WTC11 (cell line): Measurements from ENCODE around the gene MMP23B. TPM values are rescaled to one million over a fixed set of nuclear protein-coding genes. Genes with fewer than 3 reads are reported as not detected.

Experiments used
- ATAC-seq: fragments of 200-7000 bp; cut with Tn5 transposase; 2 replicates; pipeline ENCODE4 v1.10.0; 2021; ENCODE audit warnings: mild to moderate bottlenecking, moderate library complexity
- CTCF ChIA-PET: fragments of 300-600 bp; sonication (Branson Sonifier 250); formaldehyde crosslinking; loops from one replicate; lab custom pipeline; 2021; ENCODE audit warnings: antibody characterized with exemption; lab: Charles Lee
- POLR2A ChIA-PET: fragments of 350-600 bp; sonication (Branson Sonifier 250); formaldehyde crosslinking; loops from one replicate; lab custom pipeline; 2021; ENCODE audit warnings: antibody characterized with exemption; lab: Charles Lee
- DNase-seq: peaks from one replicate; pipeline ENCODE4 v3.0.0; 2021; ENCODE audit warnings: low spot score
- H3K27ac Mint-ChIP-seq: 2 replicates; pipeline ENCODE4 v1.8.0; 2021; ENCODE audit warnings: mixed read lengths
- H3K27me3 Mint-ChIP-seq: 2 replicates; pipeline ENCODE4 v1.8.0; 2021; ENCODE audit warnings: low read depth, mild to moderate bottlenecking, moderate library complexity, mixed read lengths
- H3K36me3 Mint-ChIP-seq: 2 replicates; pipeline ENCODE4 v1.8.0; 2021; ENCODE audit warnings: mixed read lengths
- H3K4me1 Mint-ChIP-seq: 2 replicates; pipeline ENCODE4 v1.8.0; 2022; ENCODE audit warnings: mixed read lengths
- H3K4me3 Mint-ChIP-seq: 2 replicates; pipeline ENCODE4 v1.8.0; 2021; ENCODE audit warnings: mild to moderate bottlenecking, moderate library complexity, mixed read lengths
- H3K9me3 Mint-ChIP-seq: 2 replicates; pipeline ENCODE4 v1.8.0; 2021; ENCODE audit warnings: mixed read lengths
- ATF1 ChIP-seq: sonication (generic); formaldehyde crosslinking; IDR thresholded peaks from 2 replicates; pipeline ENCODE4 v1.8.1; 2023; ENCODE audit warnings: mild to moderate bottlenecking, moderate library complexity, missing genetic modification reagents
- ETV6 ChIP-seq: sonication (generic); formaldehyde crosslinking; IDR thresholded peaks from 2 replicates; pipeline ENCODE4 v1.8.1; 2022; ENCODE audit warnings: mild to moderate bottlenecking, missing genetic modification reagents
- GTF2I ChIP-seq: fragments of 250-450 bp; sonication (Bioruptor Pico); conservative IDR thresholded peaks from 2 replicates; pipeline ENCODE4 v1.4.0; 2021; ENCODE audit warnings: mild to moderate bottlenecking
- HMGA2 ChIP-seq: fragments of 250-450 bp; sonication (Bioruptor Pico); IDR thresholded peaks from 2 replicates; pipeline ENCODE4 v1.4.0; 2021; ENCODE audit warnings: mild to moderate bottlenecking, moderate library complexity
- OVOL2 ChIP-seq: fragments of 250-450 bp; sonication (Bioruptor Pico); IDR thresholded peaks from 2 replicates; pipeline ENCODE4 v1.9.0; 2021; ENCODE audit warnings: mild to moderate bottlenecking, borderline replicate concordance
- RELA ChIP-seq: sonication (generic); formaldehyde crosslinking; IDR thresholded peaks from 2 replicates; pipeline ENCODE4 v1.8.1; 2022; ENCODE audit warnings: missing genetic modification reagents, mild to moderate bottlenecking, borderline replicate concordance
- USF2 ChIP-seq: sonication (generic); formaldehyde crosslinking; IDR thresholded peaks from 2 replicates; pipeline ENCODE4 v1.8.1; 2023; ENCODE audit warnings: mild to moderate bottlenecking, missing genetic modification reagents, moderate library complexity
- ZNF138 ChIP-seq: sonication (generic); formaldehyde crosslinking; conservative IDR thresholded peaks from 2 replicates; pipeline ENCODE4 v1.8.1; 2022; ENCODE audit warnings: mild to moderate bottlenecking, moderate library complexity, missing genetic modification reagents
- ZNF219 ChIP-seq: sonication (generic); formaldehyde crosslinking; IDR thresholded peaks from 2 replicates; pipeline ENCODE4 v1.8.0; 2023; ENCODE audit warnings: missing genetic modification reagents, mild to moderate bottlenecking, borderline replicate concordance
- ZNF317 ChIP-seq: sonication (generic); formaldehyde crosslinking; IDR thresholded peaks from 2 replicates; pipeline ENCODE4 v1.8.1; 2023; ENCODE audit warnings: low read depth, mild to moderate bottlenecking, moderate library complexity, missing genetic modification reagents, borderline replicate concordance
- ZNF416 ChIP-seq: fragments of 250-450 bp; sonication (Bioruptor Pico); IDR thresholded peaks from 2 replicates; pipeline ENCODE4 v1.9.0; 2021; ENCODE audit warnings: mild to moderate bottlenecking, inconsistent platforms
- ZNF423 ChIP-seq: fragments of 250-450 bp; sonication (Bioruptor Pico); IDR thresholded peaks from 2 replicates; pipeline ENCODE4 v2.1.2; 2022; ENCODE audit warnings: mild to moderate bottlenecking, moderate library complexity
- total RNA-seq: library from RNA; stranded (reverse); gene quantifications from 3 replicates; pipeline ENCODE4 v1.2.3, GENCODE V29; 2021
- TF ChIP-seq, protein P1 (sequence below): sonication (generic); formaldehyde crosslinking; IDR thresholded peaks from 2 replicates; pipeline ENCODE4 v1.8.0; 2023; ENCODE audit warnings: mild to moderate bottlenecking, missing genetic modification reagents
- TF ChIP-seq, protein P2 (sequence below): fragments of 250-450 bp; sonication (Bioruptor Pico); IDR thresholded peaks from 2 replicates; pipeline ENCODE4 v1.9.0; 2021; ENCODE audit warnings: mild to moderate bottlenecking
- TF ChIP-seq, protein P3 (sequence below): sonication (generic); formaldehyde crosslinking; IDR thresholded peaks from 2 replicates; pipeline ENCODE4 v1.8.0; 2023; ENCODE audit warnings: missing genetic modification reagents, mild to moderate bottlenecking, borderline replicate concordance
- TF ChIP-seq, protein P4 (sequence below): fragments of 200-600 bp; IDR thresholded peaks from 2 replicates; pipeline ENCODE4 v1.8.0; 2022; ENCODE audit warnings: antibody characterized with exemption
- TF ChIP-seq, protein P5 (sequence below): fragments of 250-450 bp; sonication (Bioruptor Pico); IDR thresholded peaks from 2 replicates; pipeline ENCODE4 v1.9.0; 2021; ENCODE audit warnings: moderate library complexity, mild to moderate bottlenecking, inconsistent platforms, borderline replicate concordance

The MMP23B gene
- total RNA-seq, 1 experiment from 2014 or later = 20.0 TPM

- no peaks in the 10 kb centered on the region for H3K9me3 Mint-ChIP-seq
- peak overlapping the region; percentile 74 for H3K4me3 Mint-ChIP-seq
- ChIA-PET POLR2A (interaction anchor here (0.6 kb wide), 1 partner anchor 77 kb away, joined by 4 read pairs; no protein-coding TSS in a partner anchor), CTCF (no interaction called here)
- H3K4me1 Mint-ChIP-seq = peaks cover 18% of the 10 kb centered on the region
- TF ChIP-seq, protein P1, sequence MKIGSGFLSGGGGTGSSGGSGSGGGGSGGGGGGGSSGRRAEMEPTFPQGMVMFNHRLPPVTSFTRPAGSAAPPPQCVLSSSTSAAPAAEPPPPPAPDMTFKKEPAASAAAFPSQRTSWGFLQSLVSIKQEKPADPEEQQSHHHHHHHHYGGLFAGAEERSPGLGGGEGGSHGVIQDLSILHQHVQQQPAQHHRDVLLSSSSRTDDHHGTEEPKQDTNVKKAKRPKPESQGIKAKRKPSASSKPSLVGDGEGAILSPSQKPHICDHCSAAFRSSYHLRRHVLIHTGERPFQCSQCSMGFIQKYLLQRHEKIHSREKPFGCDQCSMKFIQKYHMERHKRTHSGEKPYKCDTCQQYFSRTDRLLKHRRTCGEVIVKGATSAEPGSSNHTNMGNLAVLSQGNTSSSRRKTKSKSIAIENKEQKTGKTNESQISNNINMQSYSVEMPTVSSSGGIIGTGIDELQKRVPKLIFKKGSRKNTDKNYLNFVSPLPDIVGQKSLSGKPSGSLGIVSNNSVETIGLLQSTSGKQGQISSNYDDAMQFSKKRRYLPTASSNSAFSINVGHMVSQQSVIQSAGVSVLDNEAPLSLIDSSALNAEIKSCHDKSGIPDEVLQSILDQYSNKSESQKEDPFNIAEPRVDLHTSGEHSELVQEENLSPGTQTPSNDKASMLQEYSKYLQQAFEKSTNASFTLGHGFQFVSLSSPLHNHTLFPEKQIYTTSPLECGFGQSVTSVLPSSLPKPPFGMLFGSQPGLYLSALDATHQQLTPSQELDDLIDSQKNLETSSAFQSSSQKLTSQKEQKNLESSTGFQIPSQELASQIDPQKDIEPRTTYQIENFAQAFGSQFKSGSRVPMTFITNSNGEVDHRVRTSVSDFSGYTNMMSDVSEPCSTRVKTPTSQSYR = no peak
- 0 out of 2 replicates have a peak, but pooled peaks cover 5% of the 10 kb centered on the region for H3K36me3 Mint-ChIP-seq
- H3K27me3 Mint-ChIP-seq = no peaks in the 10 kb centered on the region
- DNase-seq (no peak), ATAC-seq (no peak)
- H3K27ac Mint-ChIP-seq = no peak overlapping the region
Observed at GRCh38 chr1:1616838-1617237, 15.1 kb upstream of the MMP23B start.

GRCh38 chr1:1617516-1617915, 14.5 kb upstream of the MMP23B start:
- DNase-seq (no peak), ATAC-seq (no peak)
- Mint-ChIP-seq H3K4me1 (peaks cover 18% of the 10 kb centered on the region), H3K4me3 (peak overlapping the region; percentile 74), H3K27ac (peak overlapping the region; percentile 45; the same call in 1 of the 2 replicates), H3K36me3 (0 out of 2 replicates have a peak, but pooled peaks cover 5% of the 10 kb centered on the region), H3K27me3 (no peaks in the 10 kb centered on the region), H3K9me3 (no peaks in the 10 kb centered on the region)
- TF ChIP-seq, protein P2, sequence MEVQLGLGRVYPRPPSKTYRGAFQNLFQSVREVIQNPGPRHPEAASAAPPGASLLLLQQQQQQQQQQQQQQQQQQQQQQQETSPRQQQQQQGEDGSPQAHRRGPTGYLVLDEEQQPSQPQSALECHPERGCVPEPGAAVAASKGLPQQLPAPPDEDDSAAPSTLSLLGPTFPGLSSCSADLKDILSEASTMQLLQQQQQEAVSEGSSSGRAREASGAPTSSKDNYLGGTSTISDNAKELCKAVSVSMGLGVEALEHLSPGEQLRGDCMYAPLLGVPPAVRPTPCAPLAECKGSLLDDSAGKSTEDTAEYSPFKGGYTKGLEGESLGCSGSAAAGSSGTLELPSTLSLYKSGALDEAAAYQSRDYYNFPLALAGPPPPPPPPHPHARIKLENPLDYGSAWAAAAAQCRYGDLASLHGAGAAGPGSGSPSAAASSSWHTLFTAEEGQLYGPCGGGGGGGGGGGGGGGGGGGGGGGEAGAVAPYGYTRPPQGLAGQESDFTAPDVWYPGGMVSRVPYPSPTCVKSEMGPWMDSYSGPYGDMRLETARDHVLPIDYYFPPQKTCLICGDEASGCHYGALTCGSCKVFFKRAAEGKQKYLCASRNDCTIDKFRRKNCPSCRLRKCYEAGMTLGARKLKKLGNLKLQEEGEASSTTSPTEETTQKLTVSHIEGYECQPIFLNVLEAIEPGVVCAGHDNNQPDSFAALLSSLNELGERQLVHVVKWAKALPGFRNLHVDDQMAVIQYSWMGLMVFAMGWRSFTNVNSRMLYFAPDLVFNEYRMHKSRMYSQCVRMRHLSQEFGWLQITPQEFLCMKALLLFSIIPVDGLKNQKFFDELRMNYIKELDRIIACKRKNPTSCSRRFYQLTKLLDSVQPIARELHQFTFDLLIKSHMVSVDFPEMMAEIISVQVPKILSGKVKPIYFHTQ (CRISPR knock-in tag) = no peak
- TF ChIP-seq GTF2I = no peak
- TF ChIP-seq ZNF423 (CRISPR knock-in tag) = no peak
- TF ChIP-seq OVOL2 (CRISPR knock-in tag) = no peak
- no peak for TF ChIP-seq RELA (CRISPR knock-in tag)
- TF ChIP-seq ZNF317 (CRISPR knock-in tag) = no peak
- no peak for TF ChIP-seq HMGA2 (CRISPR knock-in tag)
- TF ChIP-seq USF2 (CRISPR knock-in tag) = no peak
- no peak for TF ChIP-seq ZNF138 (CRISPR knock-in tag)
- ChIA-PET CTCF (no interaction called here), POLR2A (no interaction called here)

- no peak overlapping the region for H3K27ac Mint-ChIP-seq
- ChIA-PET POLR2A (no interaction called here), CTCF (interaction anchor here (4.4 kb wide), 1 partner anchor 11 kb away, joined by 30 read pairs; no protein-coding TSS in a partner anchor)
- 0 out of 2 replicates have a peak, but pooled peaks cover 5% of the 10 kb centered on the region for H3K36me3 Mint-ChIP-seq
- H3K4me1 Mint-ChIP-seq = peaks cover 18% of the 10 kb centered on the region
- ATAC-seq (no peak), DNase-seq (no peak)
- H3K9me3 Mint-ChIP-seq = no peaks in the 10 kb centered on the region
- no peaks in the 10 kb centered on the region for H3K27me3 Mint-ChIP-seq
- H3K4me3 Mint-ChIP-seq = peak overlapping the region; percentile 74; the same call in 1 of the 2 replicates
- no peak for TF ChIP-seq ZNF219 (CRISPR knock-in tag)
- TF ChIP-seq, protein P3, sequence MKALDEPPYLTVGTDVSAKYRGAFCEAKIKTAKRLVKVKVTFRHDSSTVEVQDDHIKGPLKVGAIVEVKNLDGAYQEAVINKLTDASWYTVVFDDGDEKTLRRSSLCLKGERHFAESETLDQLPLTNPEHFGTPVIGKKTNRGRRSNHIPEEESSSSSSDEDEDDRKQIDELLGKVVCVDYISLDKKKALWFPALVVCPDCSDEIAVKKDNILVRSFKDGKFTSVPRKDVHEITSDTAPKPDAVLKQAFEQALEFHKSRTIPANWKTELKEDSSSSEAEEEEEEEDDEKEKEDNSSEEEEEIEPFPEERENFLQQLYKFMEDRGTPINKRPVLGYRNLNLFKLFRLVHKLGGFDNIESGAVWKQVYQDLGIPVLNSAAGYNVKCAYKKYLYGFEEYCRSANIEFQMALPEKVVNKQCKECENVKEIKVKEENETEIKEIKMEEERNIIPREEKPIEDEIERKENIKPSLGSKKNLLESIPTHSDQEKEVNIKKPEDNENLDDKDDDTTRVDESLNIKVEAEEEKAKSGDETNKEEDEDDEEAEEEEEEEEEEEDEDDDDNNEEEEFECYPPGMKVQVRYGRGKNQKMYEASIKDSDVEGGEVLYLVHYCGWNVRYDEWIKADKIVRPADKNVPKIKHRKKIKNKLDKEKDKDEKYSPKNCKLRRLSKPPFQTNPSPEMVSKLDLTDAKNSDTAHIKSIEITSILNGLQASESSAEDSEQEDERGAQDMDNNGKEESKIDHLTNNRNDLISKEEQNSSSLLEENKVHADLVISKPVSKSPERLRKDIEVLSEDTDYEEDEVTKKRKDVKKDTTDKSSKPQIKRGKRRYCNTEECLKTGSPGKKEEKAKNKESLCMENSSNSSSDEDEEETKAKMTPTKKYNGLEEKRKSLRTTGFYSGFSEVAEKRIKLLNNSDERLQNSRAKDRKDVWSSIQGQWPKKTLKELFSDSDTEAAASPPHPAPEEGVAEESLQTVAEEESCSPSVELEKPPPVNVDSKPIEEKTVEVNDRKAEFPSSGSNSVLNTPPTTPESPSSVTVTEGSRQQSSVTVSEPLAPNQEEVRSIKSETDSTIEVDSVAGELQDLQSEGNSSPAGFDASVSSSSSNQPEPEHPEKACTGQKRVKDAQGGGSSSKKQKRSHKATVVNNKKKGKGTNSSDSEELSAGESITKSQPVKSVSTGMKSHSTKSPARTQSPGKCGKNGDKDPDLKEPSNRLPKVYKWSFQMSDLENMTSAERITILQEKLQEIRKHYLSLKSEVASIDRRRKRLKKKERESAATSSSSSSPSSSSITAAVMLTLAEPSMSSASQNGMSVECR (CRISPR knock-in tag) = no peak
- no peak for TF ChIP-seq ETV6
- TF ChIP-seq ZNF416 (CRISPR knock-in tag) = no peak
- no peak for TF ChIP-seq ATF1 (CRISPR knock-in tag)
- TF ChIP-seq, protein P4, sequence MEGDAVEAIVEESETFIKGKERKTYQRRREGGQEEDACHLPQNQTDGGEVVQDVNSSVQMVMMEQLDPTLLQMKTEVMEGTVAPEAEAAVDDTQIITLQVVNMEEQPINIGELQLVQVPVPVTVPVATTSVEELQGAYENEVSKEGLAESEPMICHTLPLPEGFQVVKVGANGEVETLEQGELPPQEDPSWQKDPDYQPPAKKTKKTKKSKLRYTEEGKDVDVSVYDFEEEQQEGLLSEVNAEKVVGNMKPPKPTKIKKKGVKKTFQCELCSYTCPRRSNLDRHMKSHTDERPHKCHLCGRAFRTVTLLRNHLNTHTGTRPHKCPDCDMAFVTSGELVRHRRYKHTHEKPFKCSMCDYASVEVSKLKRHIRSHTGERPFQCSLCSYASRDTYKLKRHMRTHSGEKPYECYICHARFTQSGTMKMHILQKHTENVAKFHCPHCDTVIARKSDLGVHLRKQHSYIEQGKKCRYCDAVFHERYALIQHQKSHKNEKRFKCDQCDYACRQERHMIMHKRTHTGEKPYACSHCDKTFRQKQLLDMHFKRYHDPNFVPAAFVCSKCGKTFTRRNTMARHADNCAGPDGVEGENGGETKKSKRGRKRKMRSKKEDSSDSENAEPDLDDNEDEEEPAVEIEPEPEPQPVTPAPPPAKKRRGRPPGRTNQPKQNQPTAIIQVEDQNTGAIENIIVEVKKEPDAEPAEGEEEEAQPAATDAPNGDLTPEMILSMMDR = no peak
- TF ChIP-seq GTF2I = no peak
- TF ChIP-seq, protein P5, sequence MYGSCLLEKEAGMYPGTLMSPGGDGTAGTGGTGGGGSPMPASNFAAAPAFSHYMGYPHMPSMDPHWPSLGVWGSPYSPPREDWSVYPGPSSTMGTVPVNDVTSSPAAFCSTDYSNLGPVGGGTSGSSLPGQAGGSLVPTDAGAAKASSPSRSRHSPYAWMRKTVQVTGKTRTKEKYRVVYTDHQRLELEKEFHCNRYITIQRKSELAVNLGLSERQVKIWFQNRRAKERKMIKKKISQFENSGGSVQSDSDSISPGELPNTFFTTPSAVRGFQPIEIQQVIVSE (CRISPR knock-in tag) = no peak
Observed at GRCh38 chr1:1617925-1618324, 14.0 kb upstream of the MMP23B start.
